SJCRH30 (cell line): ENCODE data around the gene CPT1A. TPM values are rescaled to one million over a fixed set of nuclear protein-coding genes. Genes with fewer than 3 reads are reported as not detected.
A peak's percentile ranks its signal among the peaks of the same experiment; 100 is the strongest.

ENCODE experiments used
- DNase-seq, 2 experiments: peaks; one replicate each; pipeline ENCODE4 v3.0.0-alpha.2; 2015 to 2020
- H3K27ac ChIP-seq: fragments of 250-450 bp; sonication (Bioruptor Pico); 2 replicates; pipeline ENCODE4 v1.5.1; 2020; ENCODE audit warnings: mild to moderate bottlenecking, moderate library complexity
- H3K27me3 ChIP-seq: fragments of 250-450 bp; sonication (Bioruptor Pico); 2 replicates; pipeline ENCODE4 v1.5.1; 2020; ENCODE audit warnings: mild to moderate bottlenecking, moderate library complexity
- H3K36me3 ChIP-seq: fragments of 250-450 bp; sonication (Bioruptor Pico); 2 replicates; pipeline ENCODE4 v1.5.1; 2020; ENCODE audit warnings: mild to moderate bottlenecking, moderate library complexity
- H3K4me1 ChIP-seq: fragments of 250-450 bp; sonication (Bioruptor Pico); 2 replicates; pipeline ENCODE4 v1.5.1; 2020; ENCODE audit warnings: mild to moderate bottlenecking, moderate library complexity
- H3K4me3 ChIP-seq: fragments of 250-450 bp; sonication (Bioruptor Pico); 2 replicates; pipeline ENCODE4 v1.5.1; 2020; ENCODE audit warnings: mild to moderate bottlenecking, moderate library complexity
- H3K9me3 ChIP-seq: fragments of 250-450 bp; sonication (Bioruptor Pico); replicated peaks from 2 replicates; pipeline ENCODE4 v1.5.1; 2020; ENCODE audit warnings: mild to moderate bottlenecking, moderate library complexity
- total RNA-seq: library from RNA; depleted of rRNA; stranded (reverse); fragments of >200 nt; shearing (Covaris generic); gene quantifications from 2 replicates; pipeline ENCODE4 v1.2.3, GENCODE V29; 2014

CPT1A gene
- total RNA-seq, 1 experiment from 2014 or later: 0.02 TPM

DNA sequence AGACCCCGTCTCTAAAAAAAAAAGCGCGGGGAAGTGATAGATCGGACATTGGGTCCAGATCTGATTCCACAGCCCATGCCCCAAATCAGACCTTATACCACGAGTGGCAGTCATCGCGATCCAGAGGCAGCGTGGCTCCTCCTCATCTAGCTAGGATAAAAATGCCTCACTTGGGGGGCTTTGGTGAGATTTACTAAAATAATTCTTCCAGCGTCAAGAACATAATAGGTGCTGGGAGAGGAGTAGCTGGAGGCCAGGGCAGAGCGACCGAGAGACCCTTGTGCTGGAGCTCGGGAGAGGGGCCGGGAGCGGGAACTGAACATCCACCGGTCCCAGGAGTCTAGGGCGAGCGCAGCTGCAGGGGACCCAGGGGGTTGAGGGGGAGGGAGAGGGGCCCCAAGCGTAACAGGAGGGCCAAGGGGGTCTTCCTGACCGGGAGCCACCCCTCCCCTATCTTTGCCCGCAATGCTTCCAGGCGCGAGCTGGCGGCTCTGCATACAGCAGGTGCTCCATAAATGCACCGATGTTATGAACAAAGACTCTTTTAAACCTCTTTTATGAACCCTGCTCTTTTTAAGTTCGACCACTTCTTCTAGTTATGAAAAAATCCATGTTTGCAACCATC lies 823 bp upstream of the CPT1A start:
- DNase-seq: no peak
- Histone ChIP-seq H3K4me1 (no peaks in the 10 kb centered on the region), H3K27ac (no peak overlapping the region), H3K27me3 (no peaks in the 10 kb centered on the region), H3K9me3 (no peaks in the 10 kb centered on the region), H3K36me3 (no peaks in the 10 kb centered on the region), H3K4me3 (no peak overlapping the region)

DNA sequence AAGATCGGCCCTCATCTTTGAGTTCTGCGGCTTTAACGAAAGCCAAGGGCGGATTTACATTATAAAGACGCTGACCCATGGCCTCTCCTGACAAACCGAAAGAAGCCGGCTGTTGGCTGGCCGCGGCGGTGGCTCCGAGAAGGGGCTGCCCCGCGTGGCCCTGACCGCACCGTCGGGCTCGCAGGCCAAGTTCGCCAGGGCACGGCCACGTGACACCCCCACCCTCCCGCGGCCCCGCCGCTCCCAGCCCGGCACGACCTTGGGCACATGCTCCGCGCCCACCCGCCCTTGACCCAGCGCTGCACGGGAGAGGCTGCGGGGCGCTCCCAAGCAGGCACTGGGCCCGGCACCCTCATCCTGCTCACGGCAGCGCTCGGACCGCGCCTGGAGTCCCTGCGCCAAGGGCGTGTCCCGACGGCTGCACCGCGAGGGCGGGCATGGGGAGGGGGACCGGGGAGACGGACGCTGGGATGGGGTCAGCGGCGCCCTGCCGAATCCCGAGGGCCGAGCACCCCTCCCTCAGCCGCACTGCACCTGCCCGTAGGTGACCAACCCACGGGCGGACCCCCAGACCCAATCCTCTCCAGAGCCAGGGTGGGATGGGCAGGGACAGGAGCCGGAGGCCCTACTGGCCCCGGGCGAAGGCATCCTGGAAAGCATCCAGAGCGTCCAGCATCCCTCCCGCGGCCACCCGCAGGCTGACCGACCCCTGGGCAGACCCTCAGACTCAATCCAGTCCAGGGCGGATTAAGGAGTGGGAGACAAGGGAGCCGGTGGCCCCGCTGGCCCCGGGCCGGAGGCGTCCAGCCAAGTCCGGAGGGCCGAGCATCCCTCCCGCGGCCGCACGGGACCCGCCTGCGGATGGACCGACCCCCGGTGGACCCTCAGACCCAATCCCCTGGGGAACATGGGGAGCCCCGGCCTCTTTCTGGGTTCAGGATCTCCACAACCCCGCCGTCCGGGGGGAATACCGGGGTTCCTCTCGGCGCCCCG lies 759 bp downstream of the CPT1A start:
- Histone ChIP-seq H3K9me3 (no peaks in the 10 kb centered on the region), H3K27ac (no peak overlapping the region), H3K27me3 (no peaks in the 10 kb centered on the region), H3K4me1 (no peaks in the 10 kb centered on the region), H3K36me3 (no peaks in the 10 kb centered on the region), H3K4me3 (no peak overlapping the region)
- no peak for DNase-seq

DNA sequence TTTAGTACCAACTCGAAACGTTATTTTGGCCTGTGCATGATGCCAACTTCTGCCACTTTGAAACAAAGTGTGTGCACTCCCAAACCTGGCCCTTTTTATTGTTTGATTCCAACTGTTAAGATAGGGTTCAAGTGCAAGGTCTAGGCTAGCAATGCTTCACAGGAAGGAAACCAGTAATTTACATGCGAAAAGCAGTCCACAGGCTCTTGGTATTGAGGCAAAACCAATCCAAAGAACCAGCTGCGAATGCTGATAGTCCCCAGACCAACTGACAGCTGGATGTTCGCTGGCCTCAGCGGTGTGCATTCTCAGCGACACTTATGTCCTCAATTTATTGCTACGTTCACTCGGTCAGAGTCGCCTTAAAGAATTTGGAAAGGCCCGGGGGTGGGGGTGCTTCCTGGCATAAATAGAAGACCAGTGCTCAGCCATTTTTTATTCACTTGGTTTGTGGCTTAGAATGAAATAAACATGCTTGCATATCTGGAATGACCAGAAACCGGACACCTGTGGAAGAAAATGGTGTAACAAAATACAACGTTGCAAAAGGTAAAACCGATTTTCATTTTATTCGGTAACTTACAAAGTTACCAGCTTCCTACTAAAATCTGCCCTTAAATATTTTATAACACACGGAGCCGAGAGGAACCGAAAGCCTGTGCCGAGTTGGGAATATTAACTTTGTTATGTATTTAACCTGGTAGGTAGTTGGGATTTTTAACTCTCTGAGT lies 1.6 kb downstream of the CPT1A start:
- Histone ChIP-seq H3K27ac (peak overlapping the region; percentile 51; the same call in 1 of the 2 replicates), H3K4me1 (no peaks in the 10 kb centered on the region)
- peak; percentile 9 to 47 for DNase-seq

DNA sequence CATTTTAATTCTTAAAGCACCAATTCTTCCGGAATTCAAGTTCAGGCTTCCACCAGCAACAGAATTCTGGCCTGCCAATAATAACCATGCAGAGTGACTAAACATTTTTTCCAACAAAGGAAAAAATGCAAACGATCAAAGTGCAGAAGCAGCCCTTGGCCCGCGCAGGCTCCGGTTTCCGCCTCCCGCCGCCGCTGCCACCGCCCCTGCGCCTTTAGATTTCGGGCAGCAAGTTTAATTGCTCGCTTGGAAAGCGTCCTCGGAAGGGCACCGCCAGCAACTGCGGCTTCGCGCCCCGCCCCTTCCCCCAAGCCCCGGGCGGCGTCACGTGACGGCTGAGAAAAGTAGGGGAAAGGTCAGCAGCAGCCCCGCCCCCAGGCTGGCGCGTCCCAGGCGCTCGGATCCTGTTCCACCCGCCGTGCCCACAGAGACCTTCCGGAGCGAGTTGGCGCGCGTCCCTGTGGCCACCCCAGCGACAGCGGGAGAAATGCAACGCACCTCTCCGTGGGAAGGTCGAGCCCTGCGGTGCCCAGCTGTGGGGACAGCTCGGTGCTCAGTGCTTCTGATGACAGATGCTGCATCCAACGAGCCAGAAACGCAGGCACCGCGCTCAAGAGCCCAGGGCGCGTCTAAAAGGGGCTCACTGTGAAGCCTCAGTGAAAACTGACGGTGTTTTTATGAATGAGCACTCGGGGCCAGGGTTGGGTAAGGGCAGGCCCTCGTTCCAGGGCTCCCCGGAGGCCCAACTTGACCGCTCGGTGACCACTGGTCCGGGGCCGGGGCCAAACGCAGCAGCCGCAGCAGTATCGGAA lies 2.5 kb downstream of the CPT1A start:
- Histone ChIP-seq H3K9me3 (no peaks in the 10 kb centered on the region), H3K36me3 (no peaks in the 10 kb centered on the region), H3K4me3 (peak overlapping the region; percentile 55), H3K4me1 (no peaks in the 10 kb centered on the region), H3K27me3 (no peaks in the 10 kb centered on the region), H3K27ac (peak overlapping the region; percentile 51)
- DNase-seq: peak; percentile 93 to 94

More for the DNA sequence above, 1.6 kb downstream of the CPT1A start:
- Histone ChIP-seq H3K4me3 (peak overlapping the region; percentile 55), H3K27me3 (no peaks in the 10 kb centered on the region), H3K9me3 (no peaks in the 10 kb centered on the region), H3K36me3 (no peaks in the 10 kb centered on the region)

GRCh38 chr11:68838572-68838964 lies 3.1 kb downstream of the CPT1A start:
- no peaks in the 10 kb centered on the region for H3K36me3 ChIP-seq
- H3K4me3 ChIP-seq: peak overlapping the region; percentile 55
- no peaks in the 10 kb centered on the region for H3K27me3 ChIP-seq
- no peaks in the 10 kb centered on the region for H3K4me1 ChIP-seq
- peak overlapping the region; percentile 51 for H3K27ac ChIP-seq
- peak in 1 of 2 experiments; percentile 14 for DNase-seq
- H3K9me3 ChIP-seq: no peaks in the 10 kb centered on the region

- no peak overlapping the region for H3K27ac ChIP-seq
- no peak for DNase-seq
- H3K4me3 ChIP-seq: no peak overlapping the region
- H3K36me3 ChIP-seq: no peaks in the 10 kb centered on the region
- H3K27me3 ChIP-seq: no peaks in the 10 kb centered on the region
- no peaks in the 10 kb centered on the region for H3K9me3 ChIP-seq
- H3K4me1 ChIP-seq: no peaks in the 10 kb centered on the region
Measured at GRCh38 chr11:68837583-68838571, 3.8 kb downstream of the CPT1A start.

- H3K36me3 ChIP-seq: no peaks in the 10 kb centered on the region
- H3K9me3 ChIP-seq: no peaks in the 10 kb centered on the region
- no peak for DNase-seq
- no peak overlapping the region for H3K4me3 ChIP-seq
- H3K4me1 ChIP-seq: no peaks in the 10 kb centered on the region
- no peaks in the 10 kb centered on the region for H3K27me3 ChIP-seq
- H3K27ac ChIP-seq: no peak overlapping the region
Measured at GRCh38 chr11:68835749-68836148, 6.0 kb downstream of the CPT1A start.

DNA sequence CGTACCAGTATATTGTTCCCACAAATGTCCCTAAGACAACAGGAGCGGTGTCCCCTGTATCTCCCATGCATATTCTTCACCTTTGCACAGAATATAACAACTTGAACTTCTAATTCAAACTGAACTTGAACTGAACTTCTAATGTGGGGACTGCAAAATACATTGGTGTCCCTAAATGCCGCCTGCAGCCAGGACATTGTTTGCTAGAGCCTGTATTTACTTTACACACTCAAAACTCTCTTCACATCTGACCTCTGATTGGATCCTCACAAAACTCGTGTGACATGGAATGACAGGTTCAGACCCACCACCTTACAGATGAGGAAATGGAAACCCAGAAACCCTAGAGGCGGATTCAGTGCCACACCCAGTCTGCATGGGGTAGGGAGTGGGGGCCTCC lies 6.4 kb downstream of the CPT1A start:
- H3K4me1 ChIP-seq: no peaks in the 10 kb centered on the region
- no peaks in the 10 kb centered on the region for H3K36me3 ChIP-seq
- no peak overlapping the region for H3K4me3 ChIP-seq
- no peaks in the 10 kb centered on the region for H3K9me3 ChIP-seq
- no peak overlapping the region for H3K27ac ChIP-seq
- DNase-seq: no peak
- no peaks in the 10 kb centered on the region for H3K27me3 ChIP-seq

- Histone ChIP-seq H3K4me3 (no peak overlapping the region), H3K9me3 (no peaks in the 10 kb centered on the region), H3K27me3 (no peaks in the 10 kb centered on the region), H3K4me1 (no peaks in the 10 kb centered on the region), H3K36me3 (no peaks in the 10 kb centered on the region), H3K27ac (no peak overlapping the region)
- no peak for DNase-seq
Measured at GRCh38 chr11:68832476-68833181, 9.1 kb downstream of the CPT1A start.

DNA sequence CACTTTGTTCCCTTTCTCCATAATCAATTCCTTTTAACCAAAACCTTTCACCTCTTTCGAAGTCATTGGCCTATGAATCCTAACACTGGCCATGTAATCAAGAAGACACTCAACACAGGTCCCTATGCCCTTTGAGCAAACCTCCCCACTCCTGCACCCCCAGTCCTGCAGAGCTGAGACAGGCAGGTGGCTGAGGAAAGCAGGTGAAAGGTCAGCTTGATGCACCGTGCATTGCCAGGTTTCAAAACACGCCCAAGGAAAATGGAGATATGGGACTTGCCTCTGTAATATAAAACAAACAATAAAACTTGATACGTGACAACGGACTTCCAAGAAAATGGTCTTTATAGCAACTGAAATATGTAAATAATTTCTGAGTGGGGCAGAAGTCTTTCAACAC lies 10.6 kb downstream of the CPT1A start:
- Histone ChIP-seq H3K9me3 (no peaks in the 10 kb centered on the region), H3K27ac (no peak overlapping the region), H3K36me3 (no peaks in the 10 kb centered on the region), H3K4me3 (no peak overlapping the region), H3K4me1 (no peaks in the 10 kb centered on the region), H3K27me3 (no peaks in the 10 kb centered on the region)
- DNase-seq: no peak

GRCh38 chr11:68829581-68829980 lies 12.1 kb downstream of the CPT1A start:
- H3K27ac ChIP-seq: no peak overlapping the region
- no peaks in the 10 kb centered on the region for H3K9me3 ChIP-seq
- no peaks in the 10 kb centered on the region for H3K4me1 ChIP-seq
- no peak for DNase-seq
- no peak overlapping the region for H3K4me3 ChIP-seq
- H3K36me3 ChIP-seq: no peaks in the 10 kb centered on the region
- no peaks in the 10 kb centered on the region for H3K27me3 ChIP-seq

DNA sequence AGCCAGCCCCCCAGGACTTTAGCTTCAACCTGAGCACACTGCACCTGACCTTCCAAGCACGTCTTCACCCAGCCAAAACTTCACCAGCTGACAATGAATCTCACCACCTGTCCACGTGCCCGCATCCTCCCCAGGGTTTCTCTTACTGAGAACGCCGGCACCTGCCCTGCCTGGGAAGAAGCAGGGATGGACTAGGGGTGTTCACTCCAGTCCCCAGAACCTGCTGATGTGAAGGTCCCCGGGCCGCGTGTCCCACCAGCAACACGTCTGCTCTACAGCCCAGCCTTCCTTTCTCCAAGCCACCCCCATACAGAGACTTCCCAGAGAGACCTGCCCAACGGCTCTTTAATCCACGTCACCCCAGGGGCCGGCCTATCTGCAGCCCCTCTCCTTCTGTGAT lies 12.8 kb downstream of the CPT1A start:
- Histone ChIP-seq H3K9me3 (no peaks in the 10 kb centered on the region), H3K4me3 (no peak overlapping the region), H3K36me3 (no peaks in the 10 kb centered on the region), H3K27ac (no peak overlapping the region), H3K4me1 (no peaks in the 10 kb centered on the region), H3K27me3 (no peaks in the 10 kb centered on the region)
- no peak for DNase-seq
